GM21515 (cell line): ENCODE results near the gene KRTAP13-1.

Source experiments
- ATAC-seq: cut with Tn5 transposase; IDR thresholded peaks from one replicate; pipeline ENCODE4 v1.9.1; 2021; ENCODE audit not compliant: unreplicated experiment

Gene KRTAP13-1

GRCh38 chr21:30395731-30396130, at the start of gene KRTAP13-1:
Gene KRTAP13-1, plus strand, starts transcription at chr21:30396031. Its CDS starts 56 bp downstream, at chr21:30396087.
- ATAC-seq, result no peak

DNA sequence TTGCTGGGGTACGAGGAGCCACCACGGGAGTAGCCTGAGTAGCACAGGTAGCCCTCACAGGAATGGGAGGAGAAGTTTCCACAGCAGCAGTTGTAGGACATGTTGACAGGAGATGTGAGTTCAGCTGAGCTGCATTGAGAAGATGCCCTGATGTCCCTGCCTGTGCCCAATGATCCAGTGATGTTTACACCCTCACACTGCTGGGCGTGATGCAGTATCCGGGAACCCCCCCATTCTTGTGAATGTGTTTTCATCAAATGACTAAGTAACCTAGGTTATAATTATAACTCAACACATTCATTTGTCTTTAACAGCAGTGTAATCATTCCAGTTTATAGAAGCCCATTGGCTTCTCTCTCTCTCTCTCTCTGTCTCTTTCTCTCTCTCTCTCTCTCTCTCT, 47.3 kb upstream of the KRTAP13-1 start, which contains the start of gene KRTAP23-1:
KRTAP23-1 (minus strand) TSS at position 101 of the 400 bp plus-strand sequence; CDS start at position 101, 0 bp downstream.
- no peak for ATAC-seq

GRCh38 chr21:30349572-30349971, 46.3 kb upstream of the KRTAP13-1 start:
- no peak for ATAC-seq

DNA sequence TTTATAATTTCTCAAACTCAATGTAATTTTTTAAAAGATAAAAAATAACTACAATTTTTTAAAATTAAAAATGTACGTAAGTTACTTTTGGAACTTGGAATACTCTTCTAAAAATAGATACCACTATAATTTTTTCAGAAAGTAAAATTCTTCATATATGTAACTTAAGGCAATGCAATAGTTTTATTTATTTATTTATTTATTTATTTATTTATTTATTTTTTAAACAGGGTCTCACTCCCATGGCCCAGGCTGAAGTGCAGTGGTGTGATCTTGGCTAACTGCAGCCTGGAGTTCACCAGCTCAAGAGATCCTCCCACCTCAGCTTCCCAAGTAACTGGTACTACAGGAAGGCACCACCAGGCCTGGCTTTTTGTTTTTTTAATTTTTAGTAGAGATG, 44.3 kb upstream of the KRTAP13-1 start:
- ATAC-seq, result no peak

DNA sequence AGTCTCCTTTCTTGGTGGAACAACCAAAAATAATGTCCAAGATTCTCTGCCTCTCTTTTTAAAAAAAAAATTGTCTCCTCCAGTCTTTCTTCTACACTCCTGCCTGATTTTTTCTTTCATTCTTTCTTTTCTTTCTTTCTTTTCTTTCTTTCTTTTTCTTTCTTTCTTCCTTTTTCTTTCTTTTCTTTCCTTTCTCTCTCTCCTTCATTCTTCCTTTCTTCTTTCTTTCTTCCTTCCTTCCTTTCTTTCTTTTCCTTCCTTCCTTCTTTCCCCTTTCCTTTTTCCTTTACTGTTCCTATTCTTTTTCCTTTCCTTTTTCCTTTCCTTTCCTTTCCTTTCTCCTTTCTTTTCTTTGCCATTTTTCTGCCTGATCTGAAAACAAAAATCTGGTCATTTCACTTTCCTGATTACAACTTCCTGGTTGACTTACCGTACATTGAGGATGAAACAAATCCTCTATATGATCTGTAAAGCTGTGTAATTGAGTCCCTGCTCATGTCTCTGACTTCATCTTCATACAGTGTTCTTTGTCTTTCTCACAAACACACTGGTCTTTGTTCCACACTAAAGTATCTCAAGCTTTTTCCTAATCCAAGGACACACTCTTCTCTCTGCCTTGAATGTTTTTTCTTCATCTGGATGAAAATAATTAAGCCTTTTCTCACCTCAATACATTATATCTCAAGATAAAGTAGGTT, 41.4 kb upstream of the KRTAP13-1 start:
- ATAC-seq, result no peak

DNA sequence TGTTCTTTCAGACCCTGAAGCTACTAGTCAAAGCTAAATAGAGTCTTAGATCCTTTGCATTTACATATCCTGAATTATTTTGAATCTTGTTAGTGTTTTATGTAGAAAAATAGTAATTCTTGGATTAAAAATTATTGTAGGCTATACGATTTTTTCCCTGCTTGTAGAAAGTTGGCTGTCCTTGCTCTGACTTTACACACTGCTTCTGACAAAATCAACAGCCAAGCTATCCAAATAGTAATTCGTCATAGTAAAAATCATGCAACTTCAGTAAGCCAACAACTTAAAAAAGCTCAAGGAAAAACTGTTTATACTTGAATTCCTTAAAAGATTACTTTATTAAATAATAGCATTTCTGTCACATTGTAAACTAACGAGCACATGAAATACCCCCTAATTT, 39.9 kb upstream of the KRTAP13-1 start:
- no peak for ATAC-seq

DNA sequence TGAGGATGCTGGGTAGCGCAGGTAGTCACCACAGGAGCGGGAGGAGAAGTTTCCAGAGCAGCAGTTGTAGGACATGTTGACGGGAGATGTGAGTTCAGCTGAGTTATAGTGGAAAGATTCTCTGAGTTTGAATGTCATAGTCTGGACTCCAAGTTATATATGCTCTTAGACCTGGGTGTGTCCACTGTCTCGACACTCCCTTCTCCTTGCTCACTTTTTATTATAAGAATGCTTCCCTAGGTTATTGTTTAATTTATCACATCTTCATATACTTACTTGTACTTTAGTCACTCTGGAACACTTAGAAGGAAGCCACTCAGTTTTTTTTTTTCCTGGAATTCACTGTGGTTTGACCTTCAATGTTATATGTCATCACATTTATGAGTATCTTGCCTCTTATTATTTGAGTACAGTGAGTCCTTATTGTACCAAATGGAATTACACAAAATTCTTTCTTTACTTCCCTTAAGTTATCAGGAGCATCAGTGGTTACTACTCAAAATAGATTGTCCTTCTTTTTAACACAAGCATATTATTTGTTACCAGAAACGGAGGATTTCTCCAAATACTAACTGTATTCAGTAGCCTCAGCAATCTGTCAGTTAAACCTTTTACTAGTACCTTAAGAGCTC, 23.6 kb upstream of the KRTAP13-1 start, which contains the start of gene KRTAP13-2:
KRTAP13-2 (minus strand) TSS at position 133 of the 632 bp plus-strand sequence; CDS start at position 75, 58 bp downstream.
- ATAC-seq, result no peak

DNA sequence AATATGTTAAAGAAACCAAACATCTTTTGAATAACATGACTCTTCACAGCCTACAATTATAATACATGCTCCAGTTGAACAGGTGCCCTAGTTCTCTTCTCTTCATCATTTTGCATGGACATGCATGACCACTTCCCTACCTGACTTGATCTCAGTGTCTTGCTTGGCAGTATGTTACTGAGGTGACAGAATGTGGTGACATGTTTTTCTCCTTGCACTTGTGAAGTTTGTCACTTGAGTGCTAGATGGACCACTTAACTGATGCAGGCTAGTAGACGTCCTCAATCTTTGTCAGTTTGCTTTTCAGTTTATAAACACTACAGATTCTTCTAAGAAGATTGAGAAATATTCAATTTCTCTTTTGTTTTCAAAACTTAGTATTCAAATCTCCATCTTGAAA, 13.6 kb upstream of the KRTAP13-1 start:
- no peak for ATAC-seq

DNA sequence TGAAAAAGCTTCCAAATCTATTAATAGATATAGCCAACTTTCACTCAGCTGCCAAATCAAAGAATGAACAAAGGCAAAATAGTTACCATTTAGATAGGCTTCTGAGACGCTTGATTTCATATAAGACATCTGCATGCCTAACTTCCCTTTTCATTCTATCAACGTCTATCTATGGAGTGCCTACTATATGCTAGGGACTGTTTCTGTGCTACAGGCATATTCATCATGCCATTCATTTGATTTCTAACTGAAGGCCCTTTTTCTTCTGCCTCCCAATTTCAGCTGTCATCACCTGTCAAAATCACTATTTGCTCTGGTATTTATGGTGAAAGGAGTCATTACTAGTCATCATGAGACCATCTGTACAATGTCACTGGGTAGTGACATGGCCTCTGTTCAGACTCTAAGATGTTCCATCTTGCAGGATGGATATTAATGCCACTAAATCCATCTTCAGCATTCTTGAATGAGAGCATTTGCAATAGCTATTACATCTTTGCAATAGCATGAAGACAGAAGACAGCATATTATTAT, 4.3 kb upstream of the KRTAP13-1 start:
- ATAC-seq, result no peak

DNA sequence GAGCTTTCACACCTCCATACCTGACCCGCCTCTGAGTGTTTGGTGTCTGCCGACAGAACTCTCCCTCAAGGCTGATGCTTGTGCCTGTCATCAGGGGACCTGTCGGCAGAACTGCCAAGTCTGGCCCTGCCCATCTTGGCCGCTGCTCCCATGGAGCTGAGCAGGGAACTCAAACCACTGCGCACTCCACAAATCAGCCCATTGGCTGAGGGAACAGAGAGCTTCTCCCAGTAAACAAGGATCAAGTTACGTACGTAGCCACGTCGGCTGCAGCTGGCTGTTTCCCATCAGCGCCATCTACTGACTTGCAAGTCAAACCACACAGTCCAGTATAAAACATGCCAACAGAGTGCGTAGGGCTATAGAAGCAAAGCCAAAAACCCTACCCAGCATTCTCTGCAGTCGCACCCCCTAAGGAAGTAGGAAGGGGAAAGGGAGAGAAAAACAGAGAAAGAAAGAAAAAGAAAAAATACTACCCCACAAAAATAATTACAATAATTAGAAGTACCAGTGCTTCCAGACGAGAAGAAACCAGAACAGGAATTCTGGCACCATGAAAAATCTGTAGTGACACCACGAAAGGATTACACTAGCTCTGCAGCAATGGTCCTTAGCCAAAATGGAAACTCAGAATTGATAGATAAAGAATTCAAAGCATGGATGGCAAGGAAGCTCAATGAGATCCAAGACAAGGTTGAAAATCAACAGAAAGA, 13.1 kb downstream of the KRTAP13-1 start:
- ATAC-seq, result no peak

GRCh38 chr21:30415993-30416392, 20.2 kb downstream of the KRTAP13-1 start:
- no peak for ATAC-seq

- no peak for ATAC-seq
Measured at GRCh38 chr21:30425826-30426225, 30.0 kb downstream of the KRTAP13-1 start, which contains the start of gene KRTAP13-3. Gene KRTAP13-3, minus strand, starts transcription at chr21:30425926. Its CDS starts 14 bp downstream, at chr21:30425912.

- no peak for ATAC-seq
Measured at GRCh38 chr21:30426731-30427130, 30.9 kb downstream of the KRTAP13-1 start.

GRCh38 chr21:30430170-30430655, 34.4 kb downstream of the KRTAP13-1 start, which contains the start of gene KRTAP13-4:
Gene KRTAP13-4, plus strand, starts transcription at chr21:30430220. Its CDS starts 56 bp downstream, at chr21:30430276.
- ATAC-seq, result no peak

- ATAC-seq, result no peak
Measured at GRCh38 chr21:30434033-30434631, 38.3 kb downstream of the KRTAP13-1 start.

GRCh38 chr21:30437010-30437565, 41.3 kb downstream of the KRTAP13-1 start:
- ATAC-seq, result no peak

DNA sequence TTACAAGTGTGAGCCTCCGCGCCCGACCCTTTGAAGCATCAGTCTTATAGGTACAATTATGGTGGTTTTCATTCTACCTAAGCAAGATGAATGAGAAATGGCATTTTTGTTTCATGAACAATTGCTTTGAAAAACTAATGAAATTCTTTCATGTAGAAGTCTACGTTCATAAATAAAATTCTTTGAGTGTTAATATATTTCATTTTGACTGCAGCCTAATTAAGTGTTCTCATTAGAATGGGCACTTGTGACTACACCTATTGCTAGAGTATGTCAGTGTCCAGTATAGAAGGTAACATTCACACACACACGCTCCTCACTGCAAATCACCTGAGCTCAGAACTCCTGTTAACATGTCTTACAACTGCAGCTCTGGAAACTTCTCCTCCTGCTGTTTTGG, 44.1 kb downstream of the KRTAP13-1 start, which contains the start of gene KRTAP15-1:
KRTAP15-1 (plus strand) TSS at position 301 of the 400 bp plus-strand sequence; CDS start at position 354, 53 bp downstream.
- ATAC-seq, result no peak

DNA sequence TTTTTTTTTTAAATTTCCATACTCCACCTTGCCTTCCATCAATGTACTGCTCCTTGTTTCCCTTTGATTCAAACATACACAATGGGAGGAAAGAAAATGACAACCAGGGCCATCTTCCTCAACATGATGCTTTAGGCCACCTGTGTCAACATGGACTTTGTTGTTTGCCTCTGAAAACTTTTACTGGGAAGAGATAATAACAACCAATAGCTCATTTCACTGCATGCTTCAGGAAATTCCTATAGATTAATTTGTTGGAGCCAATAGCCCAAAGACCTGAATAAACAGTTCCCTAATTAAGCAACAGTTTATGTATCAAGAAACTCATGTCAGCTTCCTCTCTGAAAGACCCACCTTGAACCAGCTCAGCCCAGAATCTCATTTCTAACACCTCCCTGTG, 47.4 kb downstream of the KRTAP13-1 start:
- no peak for ATAC-seq

- no peak for ATAC-seq
Measured at GRCh38 chr21:30444204-30444603, 48.4 kb downstream of the KRTAP13-1 start.
